ENCODE data around the gene LRRC75A. TPM values are rescaled to one million over a fixed set of nuclear protein-coding genes. Genes with fewer than 3 reads are reported as not detected.

Gene LRRC75A
- total and polyA plus RNA-seq, 2 experiments from 2014 or later, result 5.3 to 26.2 TPM

DNA sequence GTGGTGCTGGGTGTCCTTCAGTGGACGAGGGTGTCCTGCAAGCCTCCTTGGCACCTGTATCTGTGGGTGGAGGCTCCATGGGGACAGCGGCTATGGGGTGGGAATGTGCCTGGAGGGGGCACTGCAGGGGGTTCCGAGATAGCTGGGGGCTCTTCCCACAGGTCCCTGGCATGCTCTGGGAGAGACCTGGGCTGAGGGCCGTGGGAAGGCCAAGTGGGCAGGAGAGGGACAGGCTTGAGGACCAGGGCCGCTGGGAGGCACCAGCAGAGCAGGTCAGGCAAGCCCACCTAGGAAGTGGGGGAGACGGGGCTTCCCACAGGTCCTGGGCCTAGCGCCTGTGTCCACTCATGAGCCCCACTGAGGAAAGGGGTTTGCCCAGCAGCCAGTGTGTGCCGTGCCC, 9.7 kb downstream of the LRRC75A start:
- ATAC-seq, result no peak
- Mint-ChIP-seq H3K36me3 (ENCODE audit: low read depth) (peaks cover 2% of the 10 kb centered on the region; the same call in 1 of the 3 replicates), H3K27me3 (ENCODE audit: insufficient read depth, low read depth, poor library complexity) (peaks cover 26% of the 10 kb centered on the region), H3K9me3 (no peaks in the 10 kb centered on the region), H3K4me3 (no peak overlapping the region), H3K27ac (no peak overlapping the region), H3K4me1 (peaks cover 71% of the 10 kb centered on the region)
- H3F3A ChIP-seq (replicated peaks; ENCODE audit: low read depth), result peaks cover 13% of the 10 kb centered on the region; the same call in 1 of the 2 replicates
- H3K4me1 ChIP-seq (ENCODE audit: insufficient read depth), result peaks cover 41% of the 10 kb centered on the region
- H3K27ac ChIP-seq (ENCODE audit: low read depth), result no peak overlapping the region
- no peaks in the 10 kb centered on the region for H3K36me3 ChIP-seq (ENCODE audit: insufficient read depth)
- TF ChIP-seq JUNB (IDR thresholded peaks at IDR 0.05; ENCODE audit: unreplicated experiment), result no peak
- TF ChIP-seq EZH2 (IDR thresholded peaks at IDR 0.05; ENCODE audit: low read depth, unreplicated experiment), result no peak
- TF ChIP-seq STAT1 (IDR thresholded peaks at IDR 0.05; ENCODE audit: unreplicated experiment), result no peak
- TF ChIP-seq ZNF331 (CRISPR knock-in tag; IDR thresholded peaks at IDR 0.05; ENCODE audit: low read depth), result no peak
- TF ChIP-seq EZH2phosphoT487 (IDR thresholded peaks at IDR 0.05; ENCODE audit: unreplicated experiment), result no peak
- no peak for TF ChIP-seq POLR2AphosphoS5 (IDR thresholded peaks at IDR 0.05; ENCODE audit: low read depth)
- TF ChIP-seq CREB1 (CRISPR knock-in tag; IDR thresholded peaks at IDR 0.05; ENCODE audit: low read depth), result no peak
- TF ChIP-seq, protein P1, sequence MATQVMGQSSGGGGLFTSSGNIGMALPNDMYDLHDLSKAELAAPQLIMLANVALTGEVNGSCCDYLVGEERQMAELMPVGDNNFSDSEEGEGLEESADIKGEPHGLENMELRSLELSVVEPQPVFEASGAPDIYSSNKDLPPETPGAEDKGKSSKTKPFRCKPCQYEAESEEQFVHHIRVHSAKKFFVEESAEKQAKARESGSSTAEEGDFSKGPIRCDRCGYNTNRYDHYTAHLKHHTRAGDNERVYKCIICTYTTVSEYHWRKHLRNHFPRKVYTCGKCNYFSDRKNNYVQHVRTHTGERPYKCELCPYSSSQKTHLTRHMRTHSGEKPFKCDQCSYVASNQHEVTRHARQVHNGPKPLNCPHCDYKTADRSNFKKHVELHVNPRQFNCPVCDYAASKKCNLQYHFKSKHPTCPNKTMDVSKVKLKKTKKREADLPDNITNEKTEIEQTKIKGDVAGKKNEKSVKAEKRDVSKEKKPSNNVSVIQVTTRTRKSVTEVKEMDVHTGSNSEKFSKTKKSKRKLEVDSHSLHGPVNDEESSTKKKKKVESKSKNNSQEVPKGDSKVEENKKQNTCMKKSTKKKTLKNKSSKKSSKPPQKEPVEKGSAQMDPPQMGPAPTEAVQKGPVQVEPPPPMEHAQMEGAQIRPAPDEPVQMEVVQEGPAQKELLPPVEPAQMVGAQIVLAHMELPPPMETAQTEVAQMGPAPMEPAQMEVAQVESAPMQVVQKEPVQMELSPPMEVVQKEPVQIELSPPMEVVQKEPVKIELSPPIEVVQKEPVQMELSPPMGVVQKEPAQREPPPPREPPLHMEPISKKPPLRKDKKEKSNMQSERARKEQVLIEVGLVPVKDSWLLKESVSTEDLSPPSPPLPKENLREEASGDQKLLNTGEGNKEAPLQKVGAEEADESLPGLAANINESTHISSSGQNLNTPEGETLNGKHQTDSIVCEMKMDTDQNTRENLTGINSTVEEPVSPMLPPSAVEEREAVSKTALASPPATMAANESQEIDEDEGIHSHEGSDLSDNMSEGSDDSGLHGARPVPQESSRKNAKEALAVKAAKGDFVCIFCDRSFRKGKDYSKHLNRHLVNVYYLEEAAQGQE (IDR thresholded peaks at IDR 0.05; ENCODE audit: unreplicated experiment), result no peak
- TF ChIP-seq, protein P2, sequence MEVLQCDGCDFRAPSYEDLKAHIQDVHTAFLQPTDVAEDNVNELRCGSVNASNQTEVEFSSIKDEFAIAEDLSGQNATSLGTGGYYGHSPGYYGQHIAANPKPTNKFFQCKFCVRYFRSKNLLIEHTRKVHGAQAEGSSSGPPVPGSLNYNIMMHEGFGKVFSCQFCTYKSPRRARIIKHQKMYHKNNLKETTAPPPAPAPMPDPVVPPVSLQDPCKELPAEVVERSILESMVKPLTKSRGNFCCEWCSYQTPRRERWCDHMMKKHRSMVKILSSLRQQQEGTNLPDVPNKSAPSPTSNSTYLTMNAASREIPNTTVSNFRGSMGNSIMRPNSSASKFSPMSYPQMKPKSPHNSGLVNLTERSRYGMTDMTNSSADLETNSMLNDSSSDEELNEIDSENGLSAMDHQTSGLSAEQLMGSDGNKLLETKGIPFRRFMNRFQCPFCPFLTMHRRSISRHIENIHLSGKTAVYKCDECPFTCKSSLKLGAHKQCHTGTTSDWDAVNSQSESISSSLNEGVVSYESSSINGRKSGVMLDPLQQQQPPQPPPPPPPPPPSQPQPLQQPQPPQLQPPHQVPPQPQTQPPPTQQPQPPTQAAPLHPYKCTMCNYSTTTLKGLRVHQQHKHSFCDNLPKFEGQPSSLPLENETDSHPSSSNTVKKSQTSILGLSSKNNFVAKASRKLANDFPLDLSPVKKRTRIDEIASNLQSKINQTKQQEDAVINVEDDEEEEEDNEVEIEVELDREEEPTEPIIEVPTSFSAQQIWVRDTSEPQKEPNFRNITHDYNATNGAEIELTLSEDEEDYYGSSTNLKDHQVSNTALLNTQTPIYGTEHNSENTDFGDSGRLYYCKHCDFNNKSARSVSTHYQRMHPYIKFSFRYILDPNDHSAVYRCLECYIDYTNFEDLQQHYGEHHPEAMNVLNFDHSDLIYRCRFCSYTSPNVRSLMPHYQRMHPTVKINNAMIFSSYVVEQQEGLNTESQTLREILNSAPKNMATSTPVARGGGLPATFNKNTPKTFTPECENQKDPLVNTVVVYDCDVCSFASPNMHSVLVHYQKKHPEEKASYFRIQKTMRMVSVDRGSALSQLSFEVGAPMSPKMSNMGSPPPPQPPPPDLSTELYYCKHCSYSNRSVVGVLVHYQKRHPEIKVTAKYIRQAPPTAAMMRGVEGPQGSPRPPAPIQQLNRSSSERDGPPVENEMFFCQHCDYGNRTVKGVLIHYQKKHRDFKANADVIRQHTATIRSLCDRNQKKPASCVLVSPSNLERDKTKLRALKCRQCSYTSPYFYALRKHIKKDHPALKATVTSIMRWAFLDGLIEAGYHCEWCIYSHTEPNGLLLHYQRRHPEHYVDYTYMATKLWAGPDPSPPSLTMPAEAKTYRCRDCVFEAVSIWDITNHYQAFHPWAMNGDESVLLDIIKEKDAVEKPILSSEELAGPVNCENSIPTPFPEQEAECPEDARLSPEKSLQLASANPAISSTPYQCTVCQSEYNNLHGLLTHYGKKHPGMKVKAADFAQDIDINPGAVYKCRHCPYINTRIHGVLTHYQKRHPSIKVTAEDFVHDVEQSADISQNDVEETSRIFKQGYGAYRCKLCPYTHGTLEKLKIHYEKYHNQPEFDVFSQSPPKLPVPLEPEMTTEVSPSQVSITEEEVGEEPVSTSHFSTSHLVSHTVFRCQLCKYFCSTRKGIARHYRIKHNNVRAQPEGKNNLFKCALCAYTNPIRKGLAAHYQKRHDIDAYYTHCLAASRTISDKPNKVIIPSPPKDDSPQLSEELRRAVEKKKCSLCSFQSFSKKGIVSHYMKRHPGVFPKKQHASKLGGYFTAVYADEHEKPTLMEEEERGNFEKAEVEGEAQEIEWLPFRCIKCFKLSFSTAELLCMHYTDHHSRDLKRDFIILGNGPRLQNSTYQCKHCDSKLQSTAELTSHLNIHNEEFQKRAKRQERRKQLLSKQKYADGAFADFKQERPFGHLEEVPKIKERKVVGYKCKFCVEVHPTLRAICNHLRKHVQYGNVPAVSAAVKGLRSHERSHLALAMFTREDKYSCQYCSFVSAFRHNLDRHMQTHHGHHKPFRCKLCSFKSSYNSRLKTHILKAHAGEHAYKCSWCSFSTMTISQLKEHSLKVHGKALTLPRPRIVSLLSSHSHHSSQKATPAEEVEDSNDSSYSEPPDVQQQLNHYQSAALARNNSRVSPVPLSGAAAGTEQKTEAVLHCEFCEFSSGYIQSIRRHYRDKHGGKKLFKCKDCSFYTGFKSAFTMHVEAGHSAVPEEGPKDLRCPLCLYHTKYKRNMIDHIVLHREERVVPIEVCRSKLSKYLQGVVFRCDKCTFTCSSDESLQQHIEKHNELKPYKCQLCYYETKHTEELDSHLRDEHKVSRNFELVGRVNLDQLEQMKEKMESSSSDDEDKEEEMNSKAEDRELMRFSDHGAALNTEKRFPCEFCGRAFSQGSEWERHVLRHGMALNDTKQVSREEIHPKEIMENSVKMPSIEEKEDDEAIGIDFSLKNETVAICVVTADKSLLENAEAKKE (CRISPR knock-in tag; IDR thresholded peaks at IDR 0.05), result no peak
- no peak for TF ChIP-seq NANOG (IDR thresholded peaks at IDR 0.05; ENCODE audit: borderline replicate concordance)
- TF ChIP-seq, protein P3, sequence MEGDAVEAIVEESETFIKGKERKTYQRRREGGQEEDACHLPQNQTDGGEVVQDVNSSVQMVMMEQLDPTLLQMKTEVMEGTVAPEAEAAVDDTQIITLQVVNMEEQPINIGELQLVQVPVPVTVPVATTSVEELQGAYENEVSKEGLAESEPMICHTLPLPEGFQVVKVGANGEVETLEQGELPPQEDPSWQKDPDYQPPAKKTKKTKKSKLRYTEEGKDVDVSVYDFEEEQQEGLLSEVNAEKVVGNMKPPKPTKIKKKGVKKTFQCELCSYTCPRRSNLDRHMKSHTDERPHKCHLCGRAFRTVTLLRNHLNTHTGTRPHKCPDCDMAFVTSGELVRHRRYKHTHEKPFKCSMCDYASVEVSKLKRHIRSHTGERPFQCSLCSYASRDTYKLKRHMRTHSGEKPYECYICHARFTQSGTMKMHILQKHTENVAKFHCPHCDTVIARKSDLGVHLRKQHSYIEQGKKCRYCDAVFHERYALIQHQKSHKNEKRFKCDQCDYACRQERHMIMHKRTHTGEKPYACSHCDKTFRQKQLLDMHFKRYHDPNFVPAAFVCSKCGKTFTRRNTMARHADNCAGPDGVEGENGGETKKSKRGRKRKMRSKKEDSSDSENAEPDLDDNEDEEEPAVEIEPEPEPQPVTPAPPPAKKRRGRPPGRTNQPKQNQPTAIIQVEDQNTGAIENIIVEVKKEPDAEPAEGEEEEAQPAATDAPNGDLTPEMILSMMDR (conservative IDR thresholded peaks at IDR 0.05; ENCODE audit: low read depth in 2 of 2), result no peak
- TF ChIP-seq, protein P4, sequence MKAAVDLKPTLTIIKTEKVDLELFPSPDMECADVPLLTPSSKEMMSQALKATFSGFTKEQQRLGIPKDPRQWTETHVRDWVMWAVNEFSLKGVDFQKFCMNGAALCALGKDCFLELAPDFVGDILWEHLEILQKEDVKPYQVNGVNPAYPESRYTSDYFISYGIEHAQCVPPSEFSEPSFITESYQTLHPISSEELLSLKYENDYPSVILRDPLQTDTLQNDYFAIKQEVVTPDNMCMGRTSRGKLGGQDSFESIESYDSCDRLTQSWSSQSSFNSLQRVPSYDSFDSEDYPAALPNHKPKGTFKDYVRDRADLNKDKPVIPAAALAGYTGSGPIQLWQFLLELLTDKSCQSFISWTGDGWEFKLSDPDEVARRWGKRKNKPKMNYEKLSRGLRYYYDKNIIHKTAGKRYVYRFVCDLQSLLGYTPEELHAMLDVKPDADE (IDR thresholded peaks at IDR 0.05), result no peak
- no peak for TF ChIP-seq ZNF114 (CRISPR knock-in tag; IDR thresholded peaks at IDR 0.05)
- DNase-seq (ENCODE audit: low spot score), result no peak
- no peak overlapping the region for H3K4me2 ChIP-seq
- no peak overlapping the region for H3K4me3 ChIP-seq
- H3K79me2 ChIP-seq (replicated peaks; ENCODE audit: insufficient read depth), result peaks cover 17% of the 10 kb centered on the region
- H3K9me2 ChIP-seq (ENCODE audit: insufficient read depth), result no peaks in the 10 kb centered on the region
- H4K20me1 ChIP-seq (replicated peaks; ENCODE audit: insufficient read depth), result no peaks in the 10 kb centered on the region
- no peak overlapping the region for H2AFZ ChIP-seq
- no peaks in the 10 kb centered on the region for H3K27me3 ChIP-seq (ENCODE audit: insufficient read depth)
